Measurements from ENCODE around the gene PXN.
A peak's percentile ranks its signal among the peaks of the same experiment; 100 is the strongest.

The PXN gene

DNA sequence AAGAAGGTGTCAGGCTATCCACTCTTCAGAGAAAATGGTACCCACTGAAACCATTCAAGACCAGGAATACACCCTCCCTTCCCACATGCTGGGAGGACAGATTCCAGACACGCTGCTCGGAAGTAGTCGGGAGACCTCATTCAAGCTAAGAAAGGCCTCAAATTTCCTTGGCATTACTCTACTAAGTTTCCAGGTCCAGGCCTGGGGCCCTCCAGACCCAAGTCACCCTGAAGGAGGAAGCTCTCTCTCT is 37.6 kb downstream of the PXN start:
- no peak for DNase-seq
- Histone ChIP-seq H3K9me3 (no peaks in the 10 kb centered on the region), H3K36me3 (no peaks in the 10 kb centered on the region), H3K27me3 (no peaks in the 10 kb centered on the region), H3K4me3 (ENCODE audit: low read depth, low read length) (no peak overlapping the region), H3K4me1 (peaks cover 42% of the 10 kb centered on the region)
- TF ChIP-seq, protein P1, sequence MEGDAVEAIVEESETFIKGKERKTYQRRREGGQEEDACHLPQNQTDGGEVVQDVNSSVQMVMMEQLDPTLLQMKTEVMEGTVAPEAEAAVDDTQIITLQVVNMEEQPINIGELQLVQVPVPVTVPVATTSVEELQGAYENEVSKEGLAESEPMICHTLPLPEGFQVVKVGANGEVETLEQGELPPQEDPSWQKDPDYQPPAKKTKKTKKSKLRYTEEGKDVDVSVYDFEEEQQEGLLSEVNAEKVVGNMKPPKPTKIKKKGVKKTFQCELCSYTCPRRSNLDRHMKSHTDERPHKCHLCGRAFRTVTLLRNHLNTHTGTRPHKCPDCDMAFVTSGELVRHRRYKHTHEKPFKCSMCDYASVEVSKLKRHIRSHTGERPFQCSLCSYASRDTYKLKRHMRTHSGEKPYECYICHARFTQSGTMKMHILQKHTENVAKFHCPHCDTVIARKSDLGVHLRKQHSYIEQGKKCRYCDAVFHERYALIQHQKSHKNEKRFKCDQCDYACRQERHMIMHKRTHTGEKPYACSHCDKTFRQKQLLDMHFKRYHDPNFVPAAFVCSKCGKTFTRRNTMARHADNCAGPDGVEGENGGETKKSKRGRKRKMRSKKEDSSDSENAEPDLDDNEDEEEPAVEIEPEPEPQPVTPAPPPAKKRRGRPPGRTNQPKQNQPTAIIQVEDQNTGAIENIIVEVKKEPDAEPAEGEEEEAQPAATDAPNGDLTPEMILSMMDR (IDR thresholded peaks at IDR 0.05; ENCODE audit: low read depth, low read length), result no peak

DNA sequence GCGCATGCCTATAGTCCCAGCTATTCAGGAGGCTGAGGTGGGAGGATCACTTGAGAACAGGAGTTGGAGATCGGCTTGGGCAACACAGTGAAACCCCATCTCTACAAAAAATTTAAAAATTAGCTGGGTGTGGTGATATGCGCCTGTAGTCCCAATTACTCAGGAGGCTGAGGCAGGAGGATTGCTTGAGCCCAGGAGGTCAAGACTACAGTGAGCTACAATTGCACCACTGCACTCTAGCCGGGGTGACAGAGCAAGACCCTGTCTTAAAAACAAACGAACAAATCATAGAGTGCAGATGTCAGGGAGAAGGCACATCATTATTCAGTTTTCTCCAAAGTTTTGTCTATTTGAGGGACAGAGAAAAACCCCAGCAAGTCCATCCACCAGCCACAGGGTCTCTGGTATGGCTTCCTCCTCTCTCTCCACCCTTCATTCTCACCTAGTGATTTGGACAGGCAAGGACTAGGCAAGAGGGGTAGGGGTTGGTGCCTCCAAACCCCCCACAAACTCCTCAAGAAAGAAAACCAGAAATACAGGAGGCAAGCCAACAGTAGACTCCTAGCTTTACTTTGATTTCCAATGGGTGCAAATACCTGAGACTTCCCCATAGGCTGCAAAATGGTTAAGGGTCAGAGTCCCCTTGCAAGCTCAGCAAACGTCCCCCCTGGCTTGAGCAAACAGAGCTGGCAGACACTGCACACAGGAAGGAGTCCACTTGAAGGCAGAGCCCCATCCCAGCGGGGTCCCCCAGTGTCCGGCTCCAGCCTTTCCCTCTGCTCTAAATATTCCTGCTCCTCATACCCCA is 38.1 kb downstream of the PXN start:
- no peaks in the 10 kb centered on the region for H3K27me3 ChIP-seq
- no peaks in the 10 kb centered on the region for H3K9me3 ChIP-seq
- peaks cover 42% of the 10 kb centered on the region for H3K4me1 ChIP-seq
- no peak for DNase-seq
- TF ChIP-seq, protein P1 (IDR thresholded peaks at IDR 0.05; ENCODE audit: low read depth, low read length), result no peak
- peaks cover 4% of the 10 kb centered on the region for H3K36me3 ChIP-seq
- H3K4me3 ChIP-seq (ENCODE audit: low read depth, low read length), result no peak overlapping the region

DNA sequence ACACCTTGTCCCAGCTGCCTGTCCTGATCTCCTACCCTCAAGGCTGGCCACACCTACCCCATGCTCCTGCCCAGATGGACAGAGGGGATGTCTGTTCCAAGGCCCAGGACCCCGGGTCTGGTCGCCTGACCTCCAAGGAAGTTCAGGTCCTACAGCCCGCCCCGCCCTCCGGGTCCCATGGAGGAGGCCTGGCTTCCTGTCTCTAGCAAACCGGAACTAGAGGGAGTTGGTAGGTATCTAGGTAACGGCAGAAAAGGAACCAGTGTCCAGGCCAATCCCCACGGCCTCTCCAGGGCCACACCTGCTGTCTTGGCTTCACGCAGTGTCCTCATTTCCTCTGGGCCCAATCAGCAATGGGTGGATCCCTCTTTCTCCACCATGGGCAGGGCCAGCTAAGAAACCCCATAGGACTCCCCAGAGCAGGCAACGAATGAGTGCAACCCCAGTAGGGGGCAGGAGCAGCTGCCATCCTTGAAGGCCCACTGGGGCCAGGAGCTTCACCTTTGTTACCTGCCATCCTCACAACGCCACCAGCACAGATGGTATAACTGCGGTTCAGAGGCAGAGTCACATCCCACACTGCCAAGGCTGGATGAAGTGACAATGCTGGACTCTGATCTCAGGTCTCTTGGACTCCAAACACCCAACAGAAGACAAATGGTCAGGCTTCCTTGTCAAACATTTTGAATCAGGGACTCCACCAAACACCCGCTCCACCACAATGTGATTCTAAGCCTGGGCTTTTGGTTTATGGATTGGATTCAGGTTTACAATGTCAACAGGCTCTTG is 39.5 kb downstream of the PXN start:
- H3K9me3 ChIP-seq, result no peaks in the 10 kb centered on the region
- no peak overlapping the region for H3K4me3 ChIP-seq (ENCODE audit: low read depth, low read length)
- TF ChIP-seq, protein P1 (IDR thresholded peaks at IDR 0.05; ENCODE audit: low read depth, low read length), result no peak
- peaks cover 28% of the 10 kb centered on the region for H3K4me1 ChIP-seq
- H3K27me3 ChIP-seq, result no peaks in the 10 kb centered on the region
- H3K36me3 ChIP-seq, result peaks cover 11% of the 10 kb centered on the region
- no peak for DNase-seq

DNA sequence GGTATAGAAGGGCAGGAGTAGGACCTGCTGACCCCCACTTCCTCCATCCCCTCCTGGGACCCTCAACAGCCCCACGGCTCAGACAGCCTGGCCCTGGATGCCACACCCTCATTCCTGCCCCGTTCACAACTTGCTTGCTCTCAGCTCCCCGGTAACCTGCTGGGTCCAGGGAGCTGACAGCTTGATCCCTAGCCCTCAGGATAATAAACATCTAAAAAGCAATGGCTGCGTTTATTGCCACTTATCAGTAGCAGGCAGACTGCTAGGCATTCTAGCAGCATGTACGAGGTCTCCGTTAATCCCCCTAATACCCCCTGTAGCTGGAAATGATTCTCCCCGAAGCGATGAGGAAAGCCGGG is 40.4 kb downstream of the PXN start:
- Histone ChIP-seq H3K4me3 (ENCODE audit: low read depth, low read length) (peak overlapping the region; percentile 43), H3K36me3 (peaks cover 11% of the 10 kb centered on the region), H3K4me1 (peaks cover 21% of the 10 kb centered on the region), H3K9me3 (no peaks in the 10 kb centered on the region), H3K27me3 (no peaks in the 10 kb centered on the region)
- no peak for DNase-seq
- TF ChIP-seq, protein P1 (IDR thresholded peaks at IDR 0.05; ENCODE audit: low read depth, low read length), result no peak

DNA sequence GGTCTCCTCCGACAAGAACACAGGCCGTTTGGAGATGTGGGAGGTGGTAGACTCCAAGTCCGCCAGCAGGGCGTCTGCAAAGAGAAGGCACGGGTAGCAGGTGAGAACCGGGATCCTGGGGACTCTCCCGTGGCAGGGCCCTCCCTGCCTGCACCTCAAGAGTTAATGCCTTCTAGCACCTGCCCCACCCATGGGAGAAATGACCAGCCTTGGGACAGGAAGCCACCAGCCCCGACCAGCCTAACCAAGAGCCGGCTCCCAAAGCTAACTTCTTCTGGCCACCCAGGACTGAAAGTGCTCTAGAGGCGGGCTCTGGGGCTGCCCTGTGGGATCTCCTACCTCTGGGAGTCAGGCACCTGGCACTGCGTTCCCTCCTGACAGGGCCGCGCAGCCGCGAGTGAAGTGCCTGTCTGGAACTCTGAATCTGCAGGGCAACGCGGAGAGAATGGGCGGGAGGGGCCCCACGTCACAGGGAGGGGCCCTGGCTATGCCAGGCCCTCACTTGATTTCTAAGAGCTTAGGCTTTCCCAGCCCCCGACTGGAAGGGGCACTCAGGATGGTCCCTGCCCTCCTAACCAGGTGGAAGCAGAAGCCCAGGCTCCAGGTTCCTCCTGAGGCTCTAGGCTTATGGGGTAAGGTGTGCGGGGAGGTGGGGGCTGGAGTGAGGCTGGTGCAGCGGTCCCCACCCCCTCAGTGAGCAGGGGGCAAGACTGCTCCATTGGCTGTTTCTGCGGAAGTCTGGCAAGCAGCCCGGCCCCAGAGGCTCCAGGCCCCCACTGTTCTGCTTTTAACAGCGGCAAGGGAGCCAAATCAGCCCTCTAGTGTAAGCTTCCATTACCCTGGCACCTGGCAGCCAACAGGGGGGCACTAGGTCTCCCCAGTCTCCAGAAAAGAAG is 41.0 kb downstream of the PXN start:
- TF ChIP-seq, protein P1 (IDR thresholded peaks at IDR 0.05; ENCODE audit: low read depth, low read length), result no peak
- DNase-seq, result peak; percentile 77
- Histone ChIP-seq H3K4me3 (ENCODE audit: low read depth, low read length) (peak overlapping the region; percentile 43), H3K4me1 (peaks cover 15% of the 10 kb centered on the region), H3K36me3 (peaks cover 11% of the 10 kb centered on the region), H3K27me3 (no peaks in the 10 kb centered on the region), H3K9me3 (no peaks in the 10 kb centered on the region)

Measured in BE2C (cell line).